Endothelial cell of umbilical vein (primary cell): Measurements from ENCODE around the gene FOSL2. TPM values are rescaled to one million over a fixed set of nuclear protein-coding genes. Genes with fewer than 3 reads are reported as not detected.
A peak's percentile ranks its signal among the peaks of the same experiment; 100 is the strongest.

Experiments
- Bru-seq: library from RNA; stranded (reverse); fragments of 400-500 nt; gene quantifications from one replicate; lab custom pipeline; 2021; lab: Mats Ljungman, UMichigan
- BruChase-seq, 2 experiments: library from RNA; stranded (reverse); fragments of 400-500 nt; gene quantifications; one replicate each; lab custom pipeline; 2021; lab: Mats Ljungman, UMichigan
- BruUV-seq: library from RNA; stranded (reverse); fragments of 400-500 nt; replicated peaks from 2 replicates; lab custom pipeline; 2021; lab: Mats Ljungman, UMichigan
- CTCF ChIA-PET: fragments of 300-600, 350-600 bp; sonication (Branson Sonifier 250); formaldehyde crosslinking; loops from one replicate; lab custom pipeline; 2021; ENCODE audit warnings: antibody characterized with exemption, inconsistent platforms; lab: Charles Lee
- POLR2A ChIA-PET: fragments of 300-600, 350-600 bp; sonication (Branson Sonifier 250); formaldehyde crosslinking; loops from one replicate; lab custom pipeline; 2021; ENCODE audit warnings: antibody characterized with exemption, inconsistent platforms; lab: Charles Lee
- DNase-seq: peaks from one replicate; pipeline ENCODE4 v3.0.0-alpha.2; 2011; ENCODE audit warnings: low read depth, low spot score
- FAIRE-seq: peaks from 2 replicates; lab custom pipeline; 2011; peaks lifted over from hg19 to GRCh38; lab: Jason Lieb, UNC
- H2AFZ ChIP-seq: 2 replicates; pipeline ENCODE4 v1.6.0; 2012; ENCODE audit warnings: low read depth, low read length, control low read depth, inconsistent platforms
- H3K27ac ChIP-seq: 2 replicates; pipeline ENCODE4 v1.5.1; 2011; ENCODE audit warnings: low read depth, mild to moderate bottlenecking, control low read depth, low read length, moderate library complexity; ENCODE audit not compliant: insufficient read depth
- H3K27me3 ChIP-seq, 2 experiments: 2 replicates each; pipeline versions ENCODE4 v1.6.0 to v1.6.1; 2011; ENCODE audit warnings: low read length in 2 of 2, mixed read lengths in 1 of 2; ENCODE audit not compliant: control insufficient read depth in 2 of 2, insufficient read depth in 2 of 2
- H3K36me3 ChIP-seq, 2 experiments: 2 replicates in 1 of 2; 3 replicates in 1 of 2; pipeline ENCODE4 v1.5.1; 2011; ENCODE audit warnings: low read length in 2 of 2, mild to moderate bottlenecking in 1 of 2, moderate library complexity in 1 of 2; ENCODE audit not compliant: control insufficient read depth in 2 of 2, insufficient read depth in 2 of 2; ENCODE audit errors: extremely low read depth in 1 of 2
- H3K4me1 ChIP-seq: 3 replicates; pipeline ENCODE4 v1.5.1; 2011; ENCODE audit warnings: mild to moderate bottlenecking, low read length; ENCODE audit not compliant: control insufficient read depth, insufficient read depth; ENCODE audit errors: extremely low read depth
- H3K4me2 ChIP-seq: 2 replicates; pipeline ENCODE4 v1.6.1; 2011; ENCODE audit warnings: low read length, control low read depth, mixed read lengths; ENCODE audit not compliant: insufficient read depth
- H3K4me3 ChIP-seq, 3 experiments: fragments of 200-600 bp in 1 of 3; sonication (generic), shearing (Covaris generic) in 1 of 3; replicated peaks in 1 of 3; 2 replicates each; pipeline ENCODE4 v1.5.1; 2011 to 2016; ENCODE audit warnings: control low read depth in 3 of 3, low read length in 3 of 3, mild to moderate bottlenecking in 2 of 3, inconsistent platforms in 1 of 3, low read depth in 1 of 3, moderate library complexity in 1 of 3; ENCODE audit not compliant: insufficient read depth in 1 of 3
- H3K79me2 ChIP-seq: 2 replicates; pipeline ENCODE4 v1.6.0; 2012; ENCODE audit warnings: low read length, inconsistent platforms; ENCODE audit not compliant: control insufficient read depth, insufficient read depth
- H3K9ac ChIP-seq: replicated peaks from 2 replicates; pipeline ENCODE3; 2011; ENCODE audit warnings: low read length, control low read depth; ENCODE audit not compliant: insufficient read depth; ENCODE audit errors: extremely low read depth
- H3K9me1 ChIP-seq: replicated peaks from 3 replicates; pipeline ENCODE4 v1.6.0; 2011; ENCODE audit warnings: mild to moderate bottlenecking, low read length; ENCODE audit not compliant: control insufficient read depth, insufficient read depth; ENCODE audit errors: extremely low read depth
- H3K9me3 ChIP-seq: replicated peaks from 2 replicates; pipeline ENCODE4 v1.5.1; 2012; ENCODE audit warnings: low read length, inconsistent platforms; ENCODE audit not compliant: control insufficient read depth, insufficient read depth
- H4K20me1 ChIP-seq: replicated peaks from 2 replicates; pipeline ENCODE3; 2011; ENCODE audit warnings: mild to moderate bottlenecking, low read length; ENCODE audit not compliant: control insufficient read depth, insufficient read depth; ENCODE audit errors: extremely low read depth
- CTCF ChIP-seq, 2 donors: IDR thresholded peaks; 1 replicate in 1 of 2; 2 replicates in 1 of 2; pipeline ENCODE4 v1.5.1; 2011; ENCODE audit warnings: low read length in 2 of 2, mild to moderate bottlenecking in 2 of 2, moderate library complexity in 2 of 2, control low read depth in 1 of 2, inconsistent platforms in 1 of 2, low read depth in 1 of 2; ENCODE audit not compliant: insufficient read depth in 1 of 2; ENCODE audit errors: extremely low read depth in 1 of 2
- EZH2 ChIP-seq: IDR thresholded peaks from 2 replicates; pipeline ENCODE4 v1.6.1; 2012; ENCODE audit warnings: borderline replicate concordance, low read depth, mild to moderate bottlenecking, moderate library complexity, low read length, inconsistent platforms; ENCODE audit not compliant: severe bottlenecking
- FOS ChIP-seq: IDR thresholded peaks from 2 replicates; pipeline ENCODE4 v1.6.1; 2011; ENCODE audit warnings: mild to moderate bottlenecking, low read length, moderate library complexity, borderline replicate concordance; ENCODE audit not compliant: insufficient read depth
- GATA2 ChIP-seq: IDR thresholded peaks from 2 replicates; pipeline ENCODE4 v1.7.0; 2011; ENCODE audit warnings: low read depth, mild to moderate bottlenecking, moderate library complexity, mixed read lengths, low read length; ENCODE audit not compliant: insufficient read length, insufficient read depth
- JUN ChIP-seq: IDR thresholded peaks from 2 replicates; pipeline ENCODE4 v1.6.1; 2011; ENCODE audit warnings: borderline replicate concordance, low read depth; ENCODE audit not compliant: insufficient read length, insufficient read depth
- MAX ChIP-seq: IDR thresholded peaks from 2 replicates; pipeline ENCODE4 v1.6.1; 2011; ENCODE audit not compliant: insufficient read depth, insufficient read length
- MYC ChIP-seq: IDR thresholded peaks from one replicate; pipeline ENCODE4 v1.6.1; 2011; ENCODE audit warnings: mild to moderate bottlenecking, low read depth, low read length
- POLR2A ChIP-seq: IDR thresholded peaks from 2 replicates; pipeline ENCODE4 v1.6.1; 2012; ENCODE audit warnings: low read depth, mild to moderate bottlenecking, control low read depth, low read length
- POLR2AphosphoS5 ChIP-seq: IDR thresholded peaks from 2 replicates; pipeline ENCODE4 v1.6.1; 2012; ENCODE audit warnings: low read depth, mild to moderate bottlenecking, control low read depth, low read length, moderate library complexity; ENCODE audit not compliant: insufficient read depth
- dilution Hi-C: fragments of 300-500 bp; cut with MboI; formaldehyde crosslinking; loops from one replicate; pipeline ENCODE4 v1.15.0; 2019; ENCODE audit warnings: low sequenced_read_pairs; ENCODE audit not compliant: extremely low pct_ligation_motif_present
- intact Hi-C: fragments of 100-400 bp; cut with micrococcal nuclease; formaldehyde crosslinking; loops from one replicate; pipeline ENCODE4 v1.10.0; 2022
- long read RNA-seq: library from polyadenylated mRNA; stranded (forward); transcript quantifications from one replicate; pipeline ENCODE4 v2.0.0, GENCODE V29; 2021
- polyA minus RNA-seq, 3 experiments: library from RNA; depleted of rRNA, polyadenylated mRNA; stranded (reverse); fragments of >200 nt; gene quantifications; 1 replicate in 1 of 3; 2 replicates in 2 of 3; pipeline ENCODE4 v1.2.3, GENCODE V29; 2011
- polyA plus RNA-seq, 4 experiments: library from polyadenylated mRNA; depleted of rRNA in 3 of 4; stranded (reverse) in 3 of 4; unstranded in 1 of 4; fragments of >200 nt; gene quantifications; 2 replicates each; pipeline versions ENCODE4 v1.2.1 to v1.2.3, GENCODE V29; 2011 to 2012; ENCODE audit warnings: missing spikeins in 1 of 4
- total RNA-seq: library from RNA; stranded (reverse); gene quantifications from 2 replicates; pipeline ENCODE4 v1.2.3, GENCODE V29; 2021

The FOSL2 gene
- total RNA-seq (83.7 and 85.3 TPM in 2 replicates), polyA plus RNA-seq (43.9 and 45.2 TPM in 2 replicates), polyA minus RNA-seq (94.9 and 98.0 TPM in 2 replicates), Bru-seq, nascent RNA (percentile 95 among the genes with signal in this experiment), BruChase-seq, experiment 1, labeled RNA remaining after a 6-hour chase (percentile 91 among the genes with signal in this experiment), BruChase-seq, experiment 2, labeled RNA remaining after a 2-hour chase (percentile 95 among the genes with signal in this experiment)
- polyA plus RNA-seq (2011; cell fraction: cytosol; rRNA removed), result 36.0 and 46.5 TPM in 2 replicates
- polyA plus RNA-seq (2011; cell fraction: nucleus; rRNA removed), result 94.5 and 112 TPM in 2 replicates
- polyA plus RNA-seq (2012), result 45.7 and 56.4 TPM in 2 replicates
- 59.2 TPM for polyA minus RNA-seq (2011; cell fraction: cytosol; rRNA and poly(A)+ RNA removed)
- polyA minus RNA-seq (2011; cell fraction: nucleus; rRNA and poly(A)+ RNA removed), result 84.0 and 105 TPM in 2 replicates
- long read RNA-seq, full-length matches to known transcripts, result 39 of 116 reads
- long read RNA-seq, partial matches to known transcripts, result 6 of 116 reads
- long read RNA-seq, other reads (novel, unspliced or antisense), result 71 of 116 reads

- peak; percentile 100 for DNase-seq
- TF ChIP-seq POLR2AphosphoS5 (peak; percentile 97), MAX (peak; percentile 94), GATA2 (no peak), MYC (peak; percentile 86), EZH2 (no peak), JUN (peak; percentile 83), FOS (peak; percentile 90), POLR2A (peak; percentile 90), CTCF (IDR thresholded peaks at IDR 0.05; ENCODE audit: extremely low read depth in 1 of 2, insufficient read depth in 1 of 2, low read depth in 1 of 2, low read length in 2 of 2) (no peak)
- intact Hi-C loops (loop anchor here (1.0 kb wide), 6 partner anchors 298 to 621 kb away; partner anchors contain the start of genes BABAM2, MRPL33 and RBKS), dilution Hi-C loops (no loop called here)
- H3K9me3 ChIP-seq, result no peaks in the 10 kb centered on the region
- H3K36me3 ChIP-seq, result no peaks in the 10 kb centered on the region
- H2AFZ ChIP-seq, result no peak within 1 kb of the TSS
- H4K20me1 ChIP-seq, result no peaks in the 10 kb centered on the region
- peaks cover 45% of the 10 kb centered on the region for H3K79me2 ChIP-seq
- CTCF ChIA-PET, result interaction anchor here (1.0 to 1.2 kb wide), 4 partner anchors 15 to 638 kb away, joined by 3 to 6 read pairs (median 4); no protein-coding TSS in a partner anchor
- peak within 1 kb of the TSS; percentile 99 for H3K9ac ChIP-seq
- H3K9me1 ChIP-seq, result no peaks in the 10 kb centered on the region
- H3K4me1 ChIP-seq, result peaks cover 31% of the 10 kb centered on the region
- FAIRE-seq, result peak; percentile 84
- H3K27ac ChIP-seq, result peak within 1 kb of the TSS; percentile 95
- H3K27me3 ChIP-seq, result no peaks in the 10 kb centered on the region
- POLR2A ChIA-PET, result interaction anchor here (0.6 to 1.6 kb wide), 13 partner anchors 11 to 813 kb away, joined by 3 to 7 read pairs (median 4); no protein-coding TSS in a partner anchor
- BruUV-seq, result no TSS peak
- peak within 1 kb of the TSS; percentile 87 for H3K4me2 ChIP-seq
- H3K4me3 ChIP-seq, result peak within 1 kb of the TSS; percentile 77 to 97 (median 90)
Observed at GRCh38 chr2:28392297-28393113, at the start of gene FOSL2. Gene FOSL2, plus strand, starts transcription at chr2:28392858. Its CDS starts 863 bp downstream, at chr2:28393721.
